Heart left ventricle (tissue), 13 donors: ENCODE data around the gene BMAL2.

Source experiments
- CTCF ChIP-seq, 12 donors: fragments of 200-600 bp; sonication (generic) in 4 of 12; IDR thresholded peaks; one replicate each; pipeline versions ENCODE4 v1.5.0 to v1.8.0; 2018 to 2022; ENCODE audit warnings: antibody characterized with exemption in 12 of 12, mild to moderate bottlenecking in 5 of 12
- POLR2A ChIP-seq, 2 donors: fragments of 450-650 bp; IDR thresholded peaks; one replicate each; pipeline ENCODE4 v1.6.1; 2017; ENCODE audit warnings: antibody characterized with exemption in 2 of 2, mild to moderate bottlenecking in 2 of 2, moderate library complexity in 2 of 2
- donor health status: ischemic (EF 13 %, LVEDD 7.1; RV severe dilation, severe dysfunction).
- donor health status: DM: no; HTN: yes; CAD: no.
- donor health status: DM: no; HTN: no; CAD: no.
- donor health status: ischemic (EF 25% LVEDD 6.9; RV normal size, moderate dysfunction).
- donor health status: ischemic (EF 25% LVEDD 5.7; RV mildly dilated, moderate dysfunction).
- donor health status: ischemic (EF 35%, LVEDD 5.7; RV mildly dilated, moderate dysfunction).
- donor health status: nonischemic (EF 11% LVEDD 7.7; RV severe dilation, severe dysfunction).
- donor health status: DM: yes; HTN: yes; CAD: no.
- donor health status: PGD.
- donor health status: ischemic (EF 29% LVEDD 5.4; RV normal size, mild dysfunction).
- donor health status: nonischemic (EF 23%, LVEDD 6.1; RV moderate dilation, normal function).

GRCh38 chr12:27355486-27355885 is 22.9 kb downstream of the BMAL2 start:
- TF ChIP-seq CTCF (IDR thresholded peaks at IDR 0.05) (no peak), POLR2A (IDR thresholded peaks at IDR 0.05) (no peak)
